ENCODE measurements around the gene ZIC4.

ZIC4 gene

DNA sequence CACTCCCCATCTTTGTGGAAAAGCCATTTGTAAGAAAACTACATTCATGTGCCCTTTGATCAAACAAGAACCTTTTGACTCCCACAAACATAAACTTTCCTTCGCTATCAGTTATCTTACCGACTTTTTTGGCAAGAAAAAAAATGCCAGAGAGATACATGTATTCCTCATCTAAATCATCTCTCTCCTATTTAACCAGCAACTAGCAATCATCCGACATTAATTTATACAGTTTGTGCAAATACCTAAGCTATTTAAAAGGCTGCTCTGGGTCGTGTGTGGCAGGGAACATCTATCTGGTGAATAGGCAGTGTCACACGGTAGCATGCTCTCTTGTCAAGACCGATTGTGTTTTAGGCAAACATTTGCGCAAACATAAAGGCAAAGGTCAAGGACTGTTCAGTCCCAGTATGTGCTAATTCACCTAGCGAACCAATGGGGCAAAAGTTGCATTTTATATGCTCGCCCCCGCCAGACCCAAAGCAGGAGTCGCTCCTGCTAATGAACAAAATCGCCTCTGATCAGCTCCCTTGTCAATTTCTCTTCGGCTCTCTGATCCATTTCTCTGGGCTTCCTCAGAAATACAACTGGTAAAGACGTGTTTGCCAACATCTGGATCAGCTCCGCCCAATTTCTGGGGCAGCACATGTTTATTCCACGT lies 37.7 kb downstream of the ZIC4 start:
- no peak for DNase-seq

DNA sequence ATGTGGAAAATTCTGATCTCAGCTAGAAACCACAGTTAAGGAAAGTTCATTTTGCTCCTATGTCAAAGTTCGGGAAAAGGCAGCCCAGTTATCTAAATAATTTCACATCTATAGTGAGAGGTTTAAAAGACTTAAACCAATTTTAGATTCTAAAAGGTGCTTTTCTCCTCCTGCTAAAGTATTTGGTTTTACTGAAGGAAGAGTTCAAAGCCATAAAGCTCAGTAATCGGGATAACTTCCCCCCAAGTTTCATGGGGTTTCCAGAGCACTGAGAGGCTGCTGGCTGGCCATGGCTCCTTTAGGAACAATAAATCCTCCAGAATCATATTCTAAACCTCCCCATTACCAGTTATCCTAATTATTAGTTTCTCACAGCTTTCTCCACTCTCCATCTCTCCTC lies 38.2 kb downstream of the ZIC4 start:
- no peak for DNase-seq

- no peak for DNase-seq
Measured at GRCh38 chr3:147367676-147368075, 38.7 kb downstream of the ZIC4 start.

DNA sequence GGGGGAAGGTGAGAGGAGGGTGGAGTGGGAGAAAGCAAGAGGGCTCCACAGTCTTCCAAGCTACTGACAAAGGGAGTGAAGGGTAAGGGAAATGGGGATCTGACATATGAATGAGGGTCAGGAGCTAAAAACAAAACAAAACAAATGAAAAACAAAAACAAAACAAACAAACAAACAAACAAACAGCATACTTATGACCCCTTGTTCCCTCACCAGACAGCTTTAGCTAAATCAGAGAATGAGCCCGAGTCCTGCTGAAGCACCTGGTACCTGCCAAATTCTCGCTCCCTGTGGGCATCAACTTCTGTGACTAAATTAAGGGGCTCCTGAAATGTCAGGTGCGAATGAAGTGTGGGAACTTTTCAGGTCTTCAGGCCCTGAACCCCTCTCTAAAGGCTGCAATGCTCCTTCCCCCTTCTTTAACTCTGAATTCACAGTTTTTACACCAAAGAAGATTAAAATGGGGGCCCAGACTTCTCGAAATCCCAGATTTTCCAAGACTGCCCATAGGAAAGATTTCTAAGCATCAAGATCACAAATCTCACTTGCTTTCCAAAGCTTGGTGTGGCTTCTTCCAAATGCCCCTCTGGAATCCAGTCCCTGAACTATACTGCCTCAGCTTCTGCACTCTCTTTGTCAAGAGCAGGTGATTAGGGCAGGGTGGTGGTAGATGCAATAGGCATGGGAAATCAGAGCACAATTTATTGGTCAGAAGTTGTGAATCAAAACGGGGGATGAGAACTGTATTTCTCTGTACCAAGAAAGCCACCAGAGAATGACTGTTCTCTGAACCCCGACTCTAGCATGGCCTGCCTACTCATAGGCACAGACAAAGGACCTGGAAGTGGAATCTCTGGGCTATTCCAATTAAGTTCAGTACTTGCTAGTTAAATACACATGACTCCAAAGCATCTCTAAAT lies 40.9 kb downstream of the ZIC4 start:
- DNase-seq: no peak

GRCh38 chr3:147364771-147365170 lies 41.6 kb downstream of the ZIC4 start:
- no peak for DNase-seq

DNA sequence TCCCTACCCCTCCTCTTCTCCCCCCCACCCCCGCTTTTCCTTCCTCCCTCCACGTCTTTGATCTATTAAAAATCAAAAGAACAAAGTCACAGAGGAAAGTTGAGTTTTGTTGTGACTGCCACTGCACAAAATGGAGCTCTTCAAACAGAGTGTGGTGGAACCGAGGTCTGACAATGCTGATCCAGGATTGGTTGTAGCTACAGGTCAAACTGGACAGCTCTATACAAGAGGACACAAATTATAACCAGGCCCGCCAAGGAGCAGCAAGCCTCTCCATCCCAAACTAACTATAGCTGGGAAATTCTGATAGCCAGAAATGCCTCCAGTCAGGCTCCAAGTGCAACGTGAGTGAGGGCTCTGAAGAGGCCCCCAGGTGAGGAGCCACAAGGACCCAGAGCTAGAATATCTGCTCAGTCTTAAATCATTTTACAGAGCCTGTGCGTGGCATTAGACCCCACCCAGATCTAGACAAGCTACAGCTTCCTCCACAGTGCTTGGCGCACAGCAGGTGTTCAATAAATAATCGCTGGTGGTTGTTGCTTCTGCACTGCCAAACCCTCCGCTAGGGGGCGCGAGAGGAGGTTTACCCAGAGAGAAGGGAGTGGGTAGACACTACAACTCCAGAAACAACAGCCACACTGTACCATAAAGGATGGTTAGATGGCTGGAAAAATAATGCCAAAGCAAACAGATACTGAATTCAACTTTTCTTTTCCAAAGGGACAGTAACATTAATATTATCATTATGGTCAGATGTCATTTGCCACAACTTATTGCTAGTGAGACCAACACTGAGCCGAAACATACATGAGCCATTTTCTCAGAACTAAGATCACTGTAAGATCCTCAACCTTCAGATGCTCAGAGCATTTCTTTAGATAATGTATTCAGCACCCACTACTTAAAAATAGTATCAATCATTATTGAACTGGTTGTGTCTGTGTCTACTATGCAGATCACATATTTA lies 44.6 kb downstream of the ZIC4 start:
- DNase-seq: no peak

DNA sequence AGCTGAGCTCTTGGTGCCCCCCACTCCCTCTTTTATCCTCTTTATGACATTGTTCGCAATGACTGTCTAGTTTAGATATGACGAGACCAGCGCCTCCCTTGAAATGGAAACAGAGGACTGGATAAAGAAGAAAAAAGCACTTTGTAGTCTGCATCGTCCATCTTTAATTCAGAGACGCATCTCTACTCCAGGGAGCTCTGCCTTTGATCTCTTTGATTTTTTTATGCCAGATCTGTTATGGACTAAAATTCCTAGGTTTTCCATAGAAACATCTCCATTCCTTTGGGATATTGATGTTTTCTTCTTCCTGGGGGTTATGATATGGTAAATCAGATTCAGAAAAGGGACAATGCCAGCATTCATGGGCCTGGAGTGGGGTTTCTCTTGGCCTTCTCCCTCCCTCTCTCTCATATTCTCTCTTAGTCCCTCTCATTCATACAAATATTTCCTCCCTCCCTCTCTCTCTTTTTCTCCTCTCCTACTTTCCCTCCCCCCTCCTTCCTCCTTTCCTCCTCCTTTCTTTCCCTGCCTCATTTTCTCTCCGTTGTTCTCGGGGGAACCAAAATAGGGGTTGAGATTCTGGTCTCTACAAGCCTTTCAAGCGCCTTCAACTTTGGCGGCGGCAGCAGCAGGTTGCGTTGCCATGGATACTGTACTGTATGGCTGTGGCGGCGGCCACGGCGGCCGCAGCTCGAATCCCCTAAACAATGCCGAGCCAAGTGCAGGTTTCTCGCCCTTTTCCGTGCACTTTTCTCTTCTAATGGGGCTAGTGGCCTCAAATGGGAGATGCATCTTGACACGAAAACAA lies 45.5 kb downstream of the ZIC4 start:
- DNase-seq: no peak

- no peak for DNase-seq
Measured at GRCh38 chr3:147360051-147360439, 46.3 kb downstream of the ZIC4 start.

GRCh38 chr3:147359177-147360050 lies 46.9 kb downstream of the ZIC4 start:
- no peak for DNase-seq

GRCh38 chr3:147358144-147358992 lies 48.0 kb downstream of the ZIC4 start:
- DNase-seq: no peak

DNA sequence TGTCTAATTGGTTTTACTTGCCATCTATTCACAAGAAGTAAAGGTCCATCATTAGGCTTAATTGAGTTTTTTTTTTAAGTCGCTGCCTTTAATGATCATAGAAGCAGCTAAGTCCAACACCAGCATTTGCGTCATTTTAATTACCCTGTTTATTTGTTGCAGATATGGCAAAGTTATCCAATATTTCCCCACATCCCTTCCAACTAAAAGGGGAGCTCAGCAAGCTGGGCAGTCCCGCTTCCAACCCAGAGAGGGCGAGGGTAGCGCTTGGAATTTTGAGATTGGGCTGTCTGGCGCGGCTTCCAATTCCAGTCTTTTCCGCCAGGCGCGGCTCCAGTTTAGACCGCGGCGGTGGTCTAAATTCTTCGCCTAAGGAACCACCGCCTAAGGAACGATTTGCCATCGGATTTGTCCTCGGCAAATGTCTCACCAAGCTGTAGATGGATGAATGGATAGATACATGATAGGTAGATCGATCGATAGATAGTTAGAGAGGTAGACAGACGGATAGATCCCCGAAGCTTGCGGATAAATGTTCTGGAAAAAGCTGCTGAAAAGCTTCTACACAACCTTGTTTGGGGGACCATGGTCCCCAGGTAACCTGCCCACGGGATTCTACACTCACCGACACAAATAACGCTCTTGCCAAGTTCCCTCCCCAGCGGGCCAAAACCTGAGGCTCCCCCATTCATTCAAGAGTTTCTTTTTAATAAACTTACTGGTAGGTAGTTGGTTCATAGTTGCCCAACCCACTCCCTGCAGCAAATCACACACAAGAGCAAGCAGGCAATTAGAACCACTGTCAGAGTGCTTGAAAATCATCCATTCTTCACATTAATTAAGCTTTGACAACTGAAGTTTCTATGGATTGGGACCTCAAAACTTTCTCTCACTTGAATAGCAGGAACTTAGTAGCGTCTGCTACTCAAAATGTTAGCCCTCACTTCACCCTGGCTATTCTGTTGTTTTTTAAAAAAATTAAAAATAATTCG lies 49.1 kb downstream of the ZIC4 start:
- no peak for DNase-seq

DNA sequence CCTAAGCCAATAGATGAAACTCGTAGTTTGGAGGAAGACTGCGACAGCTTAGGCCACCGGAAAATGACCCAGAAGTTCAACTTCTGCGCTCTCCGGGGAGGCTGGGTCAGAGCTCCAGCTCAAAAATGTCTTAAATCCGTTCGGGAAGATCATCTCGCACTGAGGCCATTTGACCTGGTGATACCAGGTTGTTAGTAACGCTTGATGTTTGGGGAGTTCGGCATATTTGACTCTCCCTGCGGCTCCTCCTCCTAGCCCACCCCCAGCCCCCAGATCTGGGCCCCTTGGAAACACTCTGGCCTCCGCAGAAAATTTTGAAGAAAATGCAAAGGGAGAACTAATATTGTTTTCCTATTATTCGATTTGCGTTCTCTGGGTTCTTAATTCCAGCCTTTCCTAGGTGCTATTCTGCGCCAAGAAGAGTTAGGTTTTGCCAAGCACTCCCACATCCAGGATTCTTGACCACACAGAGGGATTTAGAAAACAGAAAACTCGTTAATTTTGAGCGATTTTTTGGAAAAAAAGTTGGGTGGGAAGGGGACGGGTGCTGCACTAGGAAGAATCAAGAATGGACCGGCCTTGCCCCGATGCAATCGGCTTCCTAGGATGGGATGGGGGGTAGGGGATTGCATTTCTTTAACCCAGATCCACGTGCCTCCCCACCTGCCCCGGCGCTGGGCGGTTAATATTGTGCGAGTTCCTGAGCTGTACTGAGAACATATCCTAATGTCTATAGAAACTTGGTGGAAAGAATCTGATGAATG lies 50.0 kb downstream of the ZIC4 start:
- no peak for DNase-seq

DNA sequence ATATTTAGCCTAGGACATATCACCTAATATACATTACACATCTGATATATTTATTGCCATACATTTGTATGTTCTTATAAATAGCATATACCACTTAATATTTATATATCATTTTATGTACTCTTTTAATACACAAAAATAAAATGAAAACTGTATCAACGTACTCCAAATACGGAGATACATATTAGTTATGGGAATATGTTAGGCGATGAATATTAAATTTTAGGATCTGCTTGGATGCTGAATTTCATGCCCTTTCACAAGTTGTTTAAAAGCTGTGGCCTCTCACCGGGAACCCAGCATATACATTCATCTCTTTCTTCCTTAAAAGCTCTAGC lies 50.6 kb downstream of the ZIC4 start:
- DNase-seq: no peak

GRCh38 chr3:147355084-147355752 lies 51.1 kb downstream of the ZIC4 start:
- DNase-seq: no peak

DNA sequence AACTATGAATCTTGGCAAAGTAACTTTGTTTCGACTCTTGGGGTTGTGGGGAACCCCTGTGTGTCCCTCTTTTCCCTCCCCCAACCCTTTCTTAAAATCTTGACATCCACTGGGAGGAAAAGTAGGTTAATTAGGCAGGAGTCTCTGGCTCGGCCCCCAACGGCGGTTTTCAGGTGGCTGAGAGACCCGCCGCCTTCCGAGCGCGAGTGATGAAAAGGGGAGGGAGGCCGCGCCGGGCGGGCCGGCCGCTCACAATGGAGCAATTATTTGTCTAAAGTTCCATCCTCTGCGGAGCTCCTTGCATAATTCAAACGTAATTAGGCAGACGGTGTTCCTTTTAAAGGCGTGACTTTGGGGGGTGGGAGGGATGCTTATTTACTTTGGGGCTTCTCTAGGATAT lies 51.7 kb downstream of the ZIC4 start:
- DNase-seq: no peak

DNA sequence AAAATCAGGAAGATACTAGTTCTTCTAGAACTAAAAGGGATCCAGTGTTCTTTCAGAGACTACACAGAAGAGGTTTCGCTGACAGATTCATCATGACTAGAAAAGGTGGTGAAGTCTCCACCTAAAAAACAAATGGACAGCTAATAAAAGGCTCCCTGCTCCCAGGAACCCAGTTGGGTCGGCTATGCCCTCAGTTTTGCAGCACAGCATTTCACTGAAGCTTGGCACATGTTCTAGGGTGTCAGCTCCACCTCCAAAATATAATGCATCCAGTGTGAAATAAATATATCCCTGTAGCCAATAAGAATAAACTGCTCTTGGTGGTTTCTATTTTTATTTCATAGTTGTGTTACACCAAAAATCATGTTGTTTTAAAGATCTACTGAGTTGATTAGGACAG lies 55.0 kb downstream of the ZIC4 start:
- DNase-seq: no peak

GRCh38 chr3:147348976-147349375 lies 57.4 kb downstream of the ZIC4 start:
- no peak for DNase-seq

DNA sequence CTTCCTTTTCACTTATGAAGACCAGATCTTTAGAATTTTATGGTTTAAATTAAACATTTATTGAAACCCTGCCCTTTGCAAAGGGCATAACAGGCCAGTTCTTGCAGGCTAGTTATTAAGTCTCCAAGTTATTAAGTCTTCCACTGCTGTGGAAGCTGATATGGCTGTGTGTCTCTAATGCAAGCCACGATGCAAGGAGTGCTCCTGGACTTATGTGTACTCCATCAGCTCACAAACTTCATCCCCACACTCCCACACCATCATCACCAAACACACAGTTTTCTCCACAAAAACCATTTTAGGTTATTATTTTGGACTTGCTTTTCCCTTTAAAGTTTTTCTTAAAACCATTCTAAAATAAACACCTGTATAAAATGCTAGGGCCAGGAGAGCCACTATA lies 62.4 kb downstream of the ZIC4 start:
- DNase-seq: no peak

All from CD4-positive, alpha-beta T cell treated with Interleukin-17A for 4 hours (primary cell).